Fibroblast of the aortic adventitia (primary cell): Measurements from ENCODE around the gene SAFB. TPM values are rescaled to one million over a fixed set of nuclear protein-coding genes. Genes with fewer than 3 reads are reported as not detected.

ENCODE experiments used
- DNase-seq: peaks from one replicate; pipeline ENCODE4 v3.0.0-alpha.2; 2010; ENCODE audit warnings: low read depth
- H3K4me3 ChIP-seq: 2 replicates; pipeline ENCODE4 v1.5.1; 2011; ENCODE audit warnings: low read depth, mild to moderate bottlenecking, control low read depth, low read length, moderate library complexity
- CTCF ChIP-seq: IDR thresholded peaks from 2 replicates; pipeline ENCODE4 v1.5.1; 2011; ENCODE audit warnings: mild to moderate bottlenecking, low read length, control low read depth, inconsistent platforms; ENCODE audit not compliant: insufficient read depth
- total RNA-seq: library from RNA; depleted of rRNA; stranded (reverse); fragments of >200 nt; gene quantifications from 2 replicates; pipeline ENCODE4 v1.2.3, GENCODE V29; 2012; ENCODE audit warnings: low replicate concordance

The SAFB gene
- total RNA-seq, 1 donor: 43.5 TPM

- no peak overlapping the region for H3K4me3 ChIP-seq
- no peak for DNase-seq
- no peak for TF ChIP-seq CTCF
Observed at GRCh38 chr19:5677136-5677535, 54.3 kb downstream of the SAFB start.

- no peak for DNase-seq
- H3K4me3 ChIP-seq: no peak overlapping the region
- no peak for TF ChIP-seq CTCF
Observed at GRCh38 chr19:5677580-5677979, 54.7 kb downstream of the SAFB start.

- TF ChIP-seq CTCF: no peak
- no peak for DNase-seq
- no peak overlapping the region for H3K4me3 ChIP-seq
Observed at GRCh38 chr19:5678071-5678718, 55.3 kb downstream of the SAFB start.

GRCh38 chr19:5679289-5680083 is 56.6 kb downstream of the SAFB start:
- DNase-seq: no peak
- TF ChIP-seq CTCF: no peak
- H3K4me3 ChIP-seq: peak overlapping the region; percentile 94

GRCh38 chr19:5680084-5680436 is 57.2 kb downstream of the SAFB start:
- no peak for DNase-seq
- peak overlapping the region; percentile 94 for H3K4me3 ChIP-seq
- TF ChIP-seq CTCF: peak; percentile 5

GRCh38 chr19:5680437-5681368 is 57.8 kb downstream of the SAFB start, which contains the start of the genes HSD11B1L and MICOS13:
Gene HSD11B1L, plus strand, starts transcription at chr19:5681027. Its CDS starts 3,806 bp downstream, at chr19:5684833.
Gene MICOS13, minus strand, starts transcription at chr19:5680516. Its CDS starts 30 bp downstream, at chr19:5680486.
- DNase-seq: peak; percentile 99
- TF ChIP-seq CTCF: no peak
- H3K4me3 ChIP-seq: peak within 1 kb of the TSS; percentile 94
